MCF 10A (cell line): ENCODE results near the gene CD247. TPM values are rescaled to one million over a fixed set of nuclear protein-coding genes. Genes with fewer than 3 reads are reported as not detected.

Experiments
- BruUV-seq: library from RNA; stranded (reverse); fragments of 400-500 nt; replicated peaks from 2 replicates; lab custom pipeline; 2021; lab: Mats Ljungman, UMichigan
- CTCF ChIA-PET: fragments of 300-600 bp; sonication (Branson Sonifier 250); formaldehyde crosslinking; extraction: SDS; loops from one replicate; lab custom pipeline; 2021; ENCODE audit warnings: antibody characterized with exemption, inconsistent platforms; lab: Yijun Ruan, JAX
- POLR2A ChIA-PET: fragments of 300-600, 350-650 bp; sonication (Branson Sonifier 250); formaldehyde crosslinking; extraction: SDS; loops from one replicate; lab custom pipeline; 2020; ENCODE audit warnings: antibody characterized with exemption, inconsistent platforms; lab: Yijun Ruan, JAX
- DNase-seq: peaks from one replicate; pipeline ENCODE4 v3.0.0-alpha.2; 2018; ENCODE audit not compliant: unreplicated experiment
- H3K27ac Mint-ChIP-seq: one replicate; pipeline ENCODE4 v1.8.0; 2022; ENCODE audit warnings: mild to moderate bottlenecking, low read depth, mixed read lengths; ENCODE audit not compliant: unreplicated experiment
- H3K27me3 Mint-ChIP-seq: one replicate; pipeline ENCODE4 v1.8.0; 2022; ENCODE audit warnings: mixed read lengths; ENCODE audit not compliant: insufficient read depth, unreplicated experiment
- H3K36me3 Mint-ChIP-seq: one replicate; pipeline ENCODE4 v1.8.0; 2022; ENCODE audit warnings: mild to moderate bottlenecking, moderate library complexity, mixed read lengths; ENCODE audit not compliant: insufficient read depth, unreplicated experiment
- H3K4me1 Mint-ChIP-seq: one replicate; pipeline ENCODE4 v1.8.0; 2022; ENCODE audit warnings: mixed read lengths; ENCODE audit not compliant: insufficient read depth, unreplicated experiment
- H3K4me3 Mint-ChIP-seq: one replicate; pipeline ENCODE4 v1.8.0; 2022; ENCODE audit warnings: mild to moderate bottlenecking, moderate library complexity, mixed read lengths; ENCODE audit not compliant: unreplicated experiment
- H3K9me3 Mint-ChIP-seq: one replicate; pipeline ENCODE4 v1.8.0; 2022; ENCODE audit warnings: mixed read lengths; ENCODE audit not compliant: unreplicated experiment
- intact Hi-C: fragments of 100-400 bp; cut with micrococcal nuclease; formaldehyde crosslinking; loops from 2 replicates; pipeline ENCODE4 v1.14.1; 2022
- total RNA-seq: library from RNA; stranded (reverse); gene quantifications from 2 replicates; pipeline ENCODE4 v1.2.3, GENCODE V29; 2022
- TF ChIP-seq, protein P1 (sequence below): fragments of 200-600 bp; IDR thresholded peaks from one replicate; pipeline ENCODE4 v1.8.0; 2022; ENCODE audit warnings: antibody characterized with exemption, mild to moderate bottlenecking; ENCODE audit not compliant: unreplicated experiment

The CD247 gene
- total RNA-seq, 1 experiment from 2014 or later, result not detected

DNA sequence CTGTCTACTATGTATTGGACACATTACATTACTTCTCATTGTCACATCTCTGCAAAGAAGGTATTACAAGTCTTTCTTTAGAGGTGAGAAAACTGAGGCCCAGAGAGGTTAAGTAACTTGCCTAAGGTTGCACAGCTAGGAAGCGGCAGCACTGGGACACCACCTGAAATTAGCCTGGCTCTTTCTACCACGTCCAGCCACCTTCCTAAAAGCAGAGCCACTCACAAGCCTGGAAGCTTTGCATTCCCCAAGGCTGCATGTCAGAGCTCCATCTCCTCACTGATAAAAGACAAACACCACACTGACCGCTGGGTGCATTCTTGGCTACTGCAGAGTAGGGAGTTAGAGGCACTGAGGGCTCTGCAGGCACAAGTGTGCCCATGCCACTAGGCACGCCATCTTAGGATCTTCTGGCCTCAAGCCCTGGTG is 2.4 kb downstream of the CD247 start:
- Mint-ChIP-seq H3K36me3 (no peaks in the 10 kb centered on the region), H3K9me3 (no peaks in the 10 kb centered on the region), H3K4me3 (no peak overlapping the region), H3K27me3 (no peaks in the 10 kb centered on the region), H3K4me1 (no peaks in the 10 kb centered on the region), H3K27ac (no peak overlapping the region)
- DNase-seq, result no peak
- intact Hi-C loops, result no loop called here
- ChIA-PET POLR2A (interaction anchor here (1.2 kb wide), 1 partner anchor 57 kb away, joined by 3 read pairs; no protein-coding TSS in a partner anchor), CTCF (interaction anchor here (0.6 to 2.1 kb wide), 13 partner anchors 8 to 457 kb away, joined by 3 to 10 read pairs (median 4); no protein-coding TSS in a partner anchor)
- no TSS peak for BruUV-seq
- TF ChIP-seq, protein P1, sequence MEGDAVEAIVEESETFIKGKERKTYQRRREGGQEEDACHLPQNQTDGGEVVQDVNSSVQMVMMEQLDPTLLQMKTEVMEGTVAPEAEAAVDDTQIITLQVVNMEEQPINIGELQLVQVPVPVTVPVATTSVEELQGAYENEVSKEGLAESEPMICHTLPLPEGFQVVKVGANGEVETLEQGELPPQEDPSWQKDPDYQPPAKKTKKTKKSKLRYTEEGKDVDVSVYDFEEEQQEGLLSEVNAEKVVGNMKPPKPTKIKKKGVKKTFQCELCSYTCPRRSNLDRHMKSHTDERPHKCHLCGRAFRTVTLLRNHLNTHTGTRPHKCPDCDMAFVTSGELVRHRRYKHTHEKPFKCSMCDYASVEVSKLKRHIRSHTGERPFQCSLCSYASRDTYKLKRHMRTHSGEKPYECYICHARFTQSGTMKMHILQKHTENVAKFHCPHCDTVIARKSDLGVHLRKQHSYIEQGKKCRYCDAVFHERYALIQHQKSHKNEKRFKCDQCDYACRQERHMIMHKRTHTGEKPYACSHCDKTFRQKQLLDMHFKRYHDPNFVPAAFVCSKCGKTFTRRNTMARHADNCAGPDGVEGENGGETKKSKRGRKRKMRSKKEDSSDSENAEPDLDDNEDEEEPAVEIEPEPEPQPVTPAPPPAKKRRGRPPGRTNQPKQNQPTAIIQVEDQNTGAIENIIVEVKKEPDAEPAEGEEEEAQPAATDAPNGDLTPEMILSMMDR, result no peak

DNA sequence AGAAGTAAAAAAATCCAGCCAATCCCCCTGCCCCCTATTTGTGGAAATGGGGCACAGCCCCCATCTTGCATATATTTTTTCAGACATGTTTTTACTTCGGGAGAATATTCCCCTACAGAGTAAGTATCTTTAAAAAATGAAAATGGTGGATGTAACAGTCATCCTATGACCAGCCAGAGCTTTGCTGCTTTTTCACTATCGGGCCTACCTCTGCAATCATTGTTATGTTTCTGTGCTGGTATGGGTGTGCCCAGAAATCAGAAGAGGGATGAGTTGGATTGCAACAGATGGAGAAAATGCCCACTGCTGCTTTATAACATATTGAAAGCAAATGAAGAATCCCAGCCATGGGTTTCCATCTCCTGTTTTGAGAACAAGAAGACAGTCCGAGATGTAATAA is 2.9 kb downstream of the CD247 start:
- CTCF ChIA-PET, result interaction anchor here (0.6 to 2.0 kb wide), 12 partner anchors 10 to 458 kb away, joined by 3 to 10 read pairs (median 4); no protein-coding TSS in a partner anchor
- H3K27ac Mint-ChIP-seq, result no peak overlapping the region
- no peaks in the 10 kb centered on the region for H3K27me3 Mint-ChIP-seq
- no peaks in the 10 kb centered on the region for H3K9me3 Mint-ChIP-seq
- BruUV-seq, result no TSS peak
- POLR2A ChIA-PET, result interaction anchor here (1.2 kb wide), 1 partner anchor 57 kb away, joined by 3 read pairs; no protein-coding TSS in a partner anchor
- TF ChIP-seq, protein P1, result no peak
- intact Hi-C loops, result no loop called here
- no peak for DNase-seq
- no peak overlapping the region for H3K4me3 Mint-ChIP-seq
- no peaks in the 10 kb centered on the region for H3K36me3 Mint-ChIP-seq
- no peaks in the 10 kb centered on the region for H3K4me1 Mint-ChIP-seq

DNA sequence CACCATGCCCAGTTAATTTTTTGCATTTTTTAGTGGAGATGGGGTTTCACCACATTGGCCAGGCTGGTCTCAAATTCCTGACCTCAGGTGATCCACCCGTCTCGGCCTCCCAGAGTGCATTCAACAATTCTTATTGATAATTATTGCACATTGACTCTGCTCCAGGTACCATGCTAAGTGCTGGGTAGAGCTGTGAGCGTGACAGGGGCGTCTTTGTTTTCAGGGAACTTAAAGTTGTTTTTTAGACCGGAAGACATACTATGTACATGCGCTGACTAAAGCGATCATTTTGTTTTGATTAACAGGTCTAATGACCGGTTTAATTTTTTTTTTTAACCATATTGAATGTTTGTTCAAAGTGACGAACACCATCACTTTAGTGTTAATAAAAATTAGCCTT is 4.0 kb downstream of the CD247 start:
- ChIA-PET CTCF (interaction anchor here (0.5 to 1.7 kb wide), 8 partner anchors 11 to 237 kb away, joined by 3 to 5 read pairs (median 4); no protein-coding TSS in a partner anchor), POLR2A (no interaction called here)
- DNase-seq, result no peak
- intact Hi-C loops, result no loop called here
- Mint-ChIP-seq H3K4me1 (no peaks in the 10 kb centered on the region), H3K27ac (no peak overlapping the region), H3K9me3 (no peaks in the 10 kb centered on the region), H3K27me3 (no peaks in the 10 kb centered on the region), H3K36me3 (no peaks in the 10 kb centered on the region), H3K4me3 (no peak overlapping the region)
- BruUV-seq, result no TSS peak
- TF ChIP-seq, protein P1, result no peak

DNA sequence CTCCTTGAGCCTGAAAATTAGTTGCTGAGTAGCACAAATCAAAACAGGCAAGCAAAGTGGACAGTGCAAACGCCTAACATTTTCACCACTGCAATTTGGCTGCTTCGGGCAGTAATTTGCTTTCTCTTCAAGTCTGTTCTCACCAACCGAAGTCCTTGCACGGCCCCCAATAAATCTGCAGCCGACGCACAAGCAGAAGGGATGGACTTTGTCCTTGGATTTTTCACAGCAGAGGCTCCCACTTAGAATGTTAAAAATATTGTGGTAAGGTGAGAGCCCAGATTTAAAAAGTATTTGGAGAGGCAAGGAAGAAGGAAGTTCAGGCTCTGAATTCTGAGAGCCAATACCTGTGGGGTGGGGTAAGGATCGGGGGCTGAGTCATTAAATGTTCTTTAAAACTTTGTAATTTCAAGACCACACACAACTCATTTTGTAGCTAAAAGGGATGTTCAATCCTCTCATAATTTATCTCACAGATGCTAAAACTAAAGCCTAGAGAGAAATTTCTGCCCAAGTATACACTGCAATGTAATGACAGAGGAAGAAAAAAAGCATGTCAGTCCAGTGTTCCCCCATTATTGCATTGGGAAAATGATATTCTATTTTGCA is 6.2 kb downstream of the CD247 start:
- H3K4me1 Mint-ChIP-seq, result no peaks in the 10 kb centered on the region
- intact Hi-C loops, result no loop called here
- no peak overlapping the region for H3K4me3 Mint-ChIP-seq
- H3K9me3 Mint-ChIP-seq, result no peaks in the 10 kb centered on the region
- BruUV-seq, result no TSS peak
- no peaks in the 10 kb centered on the region for H3K27me3 Mint-ChIP-seq
- H3K36me3 Mint-ChIP-seq, result no peaks in the 10 kb centered on the region
- ChIA-PET CTCF (interaction anchor here (0.7 kb wide), 1 partner anchor 17 kb away, joined by 3 read pairs; no protein-coding TSS in a partner anchor), POLR2A (no interaction called here)
- TF ChIP-seq, protein P1, result no peak
- H3K27ac Mint-ChIP-seq, result no peak overlapping the region
- DNase-seq, result no peak
